GM18499 (cell line): ENCODE data around the gene DUSP28.
"Not testable (repeated sequence)": the region's sequence is repeated elsewhere in the genome, so short reads cannot be mapped to it uniquely, and the experiment has no call there.

ENCODE experiments used
- ATAC-seq: cut with Tn5 transposase; IDR thresholded peaks from one replicate; pipeline ENCODE4 v1.9.1; 2021; ENCODE audit warnings: moderate number of reproducible peaks; ENCODE audit not compliant: insufficient read depth, unreplicated experiment

The DUSP28 gene

GRCh38 chr2:240526521-240526920 lies 33.6 kb upstream of the DUSP28 start:
- ATAC-seq = no peak

DNA sequence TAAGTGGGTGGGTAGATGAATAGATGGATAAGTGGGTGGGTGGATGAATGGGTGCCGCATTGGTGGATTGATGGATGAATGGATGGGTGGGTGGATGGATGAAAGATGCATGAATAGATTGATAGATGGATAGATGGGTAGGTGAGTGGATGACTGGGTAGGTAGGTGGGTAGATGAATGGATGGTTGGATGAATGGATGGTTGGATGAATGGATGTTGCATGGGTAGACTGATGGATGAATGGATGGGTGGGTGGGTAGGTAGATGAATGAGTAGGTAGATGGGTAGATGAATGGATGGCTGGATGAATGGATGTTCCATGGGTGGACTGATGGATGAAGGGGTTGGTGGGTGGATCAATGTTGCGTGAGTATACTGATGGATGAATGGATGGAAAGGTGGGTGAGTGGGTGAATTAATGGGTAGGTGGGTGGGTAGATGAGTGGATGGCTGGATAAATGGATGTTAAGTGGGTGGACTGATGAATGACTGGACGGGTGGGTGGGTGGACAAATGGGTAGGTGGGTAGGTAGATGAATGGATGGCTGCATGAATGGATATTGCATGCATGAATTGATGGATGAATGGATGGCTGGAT lies 32.9 kb upstream of the DUSP28 start:
- no peak for ATAC-seq

DNA sequence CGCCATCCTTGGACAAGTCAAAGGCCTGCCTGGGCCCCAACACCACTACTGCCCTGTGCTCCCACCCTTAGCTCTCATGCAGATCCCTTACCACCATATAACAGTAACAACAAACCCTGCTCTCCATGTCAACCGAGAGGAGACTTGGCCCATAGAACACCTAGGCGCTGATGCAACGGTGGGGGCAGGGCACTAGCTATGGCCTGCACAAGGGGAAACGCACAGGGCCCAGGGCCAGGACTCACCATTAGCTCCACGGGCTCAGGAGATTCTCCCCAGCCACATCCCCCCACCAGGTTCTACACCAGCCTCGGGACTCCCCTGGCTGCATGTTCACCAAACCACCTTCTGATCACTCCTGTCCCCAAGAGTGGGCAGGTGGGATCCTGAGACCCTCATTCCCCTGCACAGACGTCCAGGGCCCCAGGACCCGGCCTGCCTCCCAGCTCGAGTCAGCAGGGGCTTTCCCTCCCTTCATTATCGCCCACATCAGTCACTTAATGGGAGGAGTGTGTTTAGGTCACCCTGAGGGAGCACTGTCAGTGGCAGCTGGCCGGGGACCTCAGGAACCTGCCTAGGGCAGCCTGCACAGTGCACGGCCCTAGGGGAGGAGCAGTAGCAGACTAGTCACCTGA lies 31.6 kb upstream of the DUSP28 start:
- ATAC-seq = no peak

GRCh38 chr2:240529344-240529999 lies 30.7 kb upstream of the DUSP28 start:
- ATAC-seq = no peak

- no peak for ATAC-seq
Observed at GRCh38 chr2:240530181-240530580, 30.0 kb upstream of the DUSP28 start.

- ATAC-seq = no peak
Observed at GRCh38 chr2:240531038-240531437, 29.1 kb upstream of the DUSP28 start.

DNA sequence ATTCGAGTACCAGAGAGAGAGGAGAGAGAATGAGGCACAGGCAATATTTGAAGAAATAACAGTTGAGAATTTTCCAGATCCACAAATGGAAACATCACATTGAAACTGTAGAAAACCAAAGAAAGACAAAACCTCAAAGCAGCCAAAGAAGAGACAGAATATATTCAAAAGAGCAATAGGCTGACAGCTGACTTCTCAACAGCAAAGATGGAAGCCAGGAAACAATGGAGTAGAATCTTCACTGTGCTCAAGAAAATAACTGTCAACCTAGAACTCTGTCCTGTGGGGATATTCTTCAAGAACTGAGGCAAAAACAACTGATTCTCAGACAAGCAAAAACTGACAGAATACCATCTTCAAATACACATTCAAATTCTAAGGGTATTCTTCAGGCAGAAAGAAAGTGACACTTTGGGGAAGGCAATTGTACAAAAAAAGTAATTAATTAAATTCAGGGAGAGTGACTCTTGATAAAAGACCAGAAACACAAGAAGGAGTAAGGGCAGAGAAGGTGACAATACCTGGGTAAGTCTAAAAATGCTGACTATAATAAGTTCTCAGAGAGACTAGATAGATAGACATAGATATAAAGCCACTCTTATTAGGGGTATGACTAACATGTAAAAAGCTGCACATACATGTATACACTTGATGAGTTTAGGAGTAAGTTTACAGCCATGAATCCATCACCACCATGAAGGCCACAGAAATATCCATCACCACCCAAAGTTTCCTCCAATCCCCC lies 28.0 kb upstream of the DUSP28 start:
- no peak for ATAC-seq

- ATAC-seq = no peak
Observed at GRCh38 chr2:240538031-240538780, 22.0 kb upstream of the DUSP28 start.

GRCh38 chr2:240539101-240539500 lies 21.1 kb upstream of the DUSP28 start:
- ATAC-seq = not testable (repeated sequence)

GRCh38 chr2:240539906-240540305 lies 20.3 kb upstream of the DUSP28 start:
- no peak for ATAC-seq

- ATAC-seq = no peak
Observed at GRCh38 chr2:240551288-240551687, 8.9 kb upstream of the DUSP28 start.

DNA sequence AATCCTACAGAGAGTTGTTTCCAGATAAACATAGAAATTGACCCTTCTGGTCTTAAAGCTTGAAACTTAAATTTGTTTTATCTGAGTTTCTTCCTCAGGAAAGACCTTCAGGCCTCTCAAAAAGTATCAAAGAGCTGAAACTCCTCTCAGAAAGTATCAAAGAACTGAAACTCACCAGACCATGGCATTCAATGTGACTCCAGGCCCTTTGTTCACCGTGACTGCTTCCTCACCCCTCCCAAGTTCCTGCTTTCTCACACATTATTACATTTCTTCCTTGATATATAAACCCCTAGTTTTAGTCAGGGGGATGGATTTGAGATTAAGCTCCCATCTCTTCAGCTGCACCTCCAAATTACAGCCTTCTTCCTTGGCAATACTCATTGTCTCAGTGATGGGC lies 8.3 kb upstream of the DUSP28 start:
- no peak for ATAC-seq

GRCh38 chr2:240553956-240554480 lies 6.1 kb upstream of the DUSP28 start:
- ATAC-seq = no peak

- no peak for ATAC-seq
Observed at GRCh38 chr2:240554767-240555493, 5.2 kb upstream of the DUSP28 start.

- no peak for ATAC-seq
Observed at GRCh38 chr2:240555541-240556250, 4.5 kb upstream of the DUSP28 start.

DNA sequence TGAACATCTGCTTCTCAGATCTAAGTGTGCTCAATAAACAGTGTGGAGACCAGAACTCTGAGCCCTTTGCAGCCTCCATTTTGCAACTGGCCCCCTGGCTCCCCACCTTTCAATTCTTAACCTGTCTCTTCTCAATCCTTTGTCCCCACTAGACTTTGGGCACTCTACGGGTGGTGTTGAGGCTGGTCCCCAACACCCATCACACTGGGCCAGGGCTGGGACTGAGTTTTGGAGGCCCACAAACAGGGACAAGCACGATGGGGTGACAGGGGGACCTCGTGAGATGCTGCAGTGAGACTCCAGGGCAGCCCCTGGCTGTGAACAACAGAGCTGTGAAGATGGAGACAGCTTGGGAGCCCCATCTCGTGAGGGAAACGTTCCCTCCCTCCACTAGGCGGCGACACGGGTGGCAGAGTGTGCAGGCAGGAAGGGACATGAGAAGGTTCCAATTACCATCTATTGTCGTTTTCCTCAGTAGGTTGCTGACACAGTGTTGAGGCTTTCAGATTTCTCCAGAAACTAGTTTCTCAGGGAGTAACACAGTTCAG lies 3.5 kb upstream of the DUSP28 start:
- no peak for ATAC-seq

- ATAC-seq = no peak
Observed at GRCh38 chr2:240557101-240557751, 2.9 kb upstream of the DUSP28 start.

- ATAC-seq = no peak
Observed at GRCh38 chr2:240557808-240558207, 2.3 kb upstream of the DUSP28 start, which contains the start of gene ANKMY1. ANKMY1 (minus strand) TSS chr2:240557988; CDS start chr2:240557335, 653 bp downstream.
